ENCODE measurements around the gene FKRP.
A peak's percentile ranks its signal among the peaks of the same experiment; 100 is the strongest.
"Not testable (repeated sequence)": the region's sequence is repeated elsewhere in the genome, so short reads cannot be mapped to it uniquely, and the experiment has no call there.

Gene FKRP

DNA sequence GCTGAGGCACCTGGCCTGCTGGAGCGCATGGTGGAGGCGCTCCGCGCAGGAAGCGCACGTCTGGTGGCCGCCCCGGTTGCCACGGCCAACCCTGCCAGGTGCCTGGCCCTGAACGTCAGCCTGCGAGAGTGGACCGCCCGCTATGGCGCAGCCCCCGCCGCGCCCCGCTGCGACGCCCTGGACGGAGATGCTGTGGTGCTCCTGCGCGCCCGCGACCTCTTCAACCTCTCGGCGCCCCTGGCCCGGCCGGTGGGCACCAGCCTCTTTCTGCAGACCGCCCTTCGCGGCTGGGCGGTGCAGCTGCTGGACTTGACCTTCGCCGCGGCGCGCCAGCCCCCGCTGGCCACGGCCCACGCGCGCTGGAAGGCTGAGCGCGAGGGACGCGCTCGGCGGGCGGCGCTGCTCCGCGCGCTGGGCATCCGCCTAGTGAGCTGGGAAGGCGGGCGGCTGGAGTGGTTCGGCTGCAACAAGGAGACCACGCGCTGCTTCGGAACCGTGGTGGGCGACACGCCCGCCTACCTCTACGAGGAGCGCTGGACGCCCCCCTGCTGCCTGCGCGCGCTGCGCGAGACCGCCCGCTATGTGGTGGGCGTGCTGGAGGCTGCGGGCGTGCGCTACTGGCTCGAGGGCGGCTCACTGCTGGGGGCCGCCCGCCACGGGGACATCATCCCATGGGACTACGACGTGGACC, 10.1 kb downstream of the FKRP start:
- DNase-seq (ENCODE audit: low spot score), result no peak

DNA sequence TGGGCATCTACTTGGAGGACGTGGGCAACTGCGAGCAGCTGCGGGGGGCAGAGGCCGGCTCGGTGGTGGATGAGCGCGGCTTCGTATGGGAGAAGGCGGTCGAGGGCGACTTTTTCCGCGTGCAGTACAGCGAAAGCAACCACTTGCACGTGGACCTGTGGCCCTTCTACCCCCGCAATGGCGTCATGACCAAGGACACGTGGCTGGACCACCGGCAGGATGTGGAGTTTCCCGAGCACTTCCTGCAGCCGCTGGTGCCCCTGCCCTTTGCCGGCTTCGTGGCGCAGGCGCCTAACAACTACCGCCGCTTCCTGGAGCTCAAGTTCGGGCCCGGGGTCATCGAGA, 10.7 kb downstream of the FKRP start:
- no peak for DNase-seq (ENCODE audit: low spot score)

DNA sequence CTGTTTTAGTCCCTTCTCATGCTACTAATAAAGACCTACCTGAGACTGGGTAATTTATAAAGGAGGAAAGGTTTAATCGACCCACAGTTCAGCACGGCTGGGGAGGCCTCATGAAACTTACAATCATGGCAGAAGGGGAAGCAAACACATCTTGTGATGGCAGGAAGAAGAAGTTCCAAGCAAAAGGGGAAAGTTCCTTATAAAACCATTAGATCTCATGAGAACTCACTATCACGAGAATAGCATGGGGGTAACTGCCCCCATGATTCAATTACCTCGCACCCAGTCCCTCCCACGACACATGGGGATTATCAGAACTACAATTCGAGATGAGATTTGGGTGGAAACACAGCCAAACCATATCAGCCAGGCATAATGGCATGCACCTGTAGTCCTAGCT, 13.3 kb downstream of the FKRP start:
- DNase-seq (ENCODE audit: low spot score), result no peak

DNA sequence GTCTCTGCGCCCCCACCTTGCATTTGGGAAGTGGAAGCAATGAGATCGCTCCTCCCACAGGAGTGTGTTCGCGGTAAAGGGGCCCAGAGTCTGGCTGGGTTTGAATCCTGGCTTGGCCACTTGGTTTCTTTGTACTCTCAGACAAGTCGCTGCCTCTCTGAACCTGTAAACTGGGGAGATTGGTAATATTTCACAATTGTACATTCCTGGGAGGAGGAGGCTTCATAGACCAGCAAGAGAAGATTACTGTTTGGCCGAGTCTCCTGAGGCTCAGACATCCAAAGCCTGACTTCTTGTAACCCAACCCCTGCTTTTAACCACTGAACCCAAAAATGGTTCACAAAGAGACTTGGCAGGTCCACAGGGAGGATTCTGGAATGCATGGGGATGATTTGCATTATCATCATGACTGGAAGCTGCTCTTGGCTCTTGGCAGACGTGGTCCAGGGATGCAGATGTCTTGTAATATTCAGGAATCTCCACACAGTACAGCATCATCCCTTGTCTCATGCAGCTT, 14.0 kb downstream of the FKRP start:
- DNase-seq (ENCODE audit: low spot score), result no peak

DNA sequence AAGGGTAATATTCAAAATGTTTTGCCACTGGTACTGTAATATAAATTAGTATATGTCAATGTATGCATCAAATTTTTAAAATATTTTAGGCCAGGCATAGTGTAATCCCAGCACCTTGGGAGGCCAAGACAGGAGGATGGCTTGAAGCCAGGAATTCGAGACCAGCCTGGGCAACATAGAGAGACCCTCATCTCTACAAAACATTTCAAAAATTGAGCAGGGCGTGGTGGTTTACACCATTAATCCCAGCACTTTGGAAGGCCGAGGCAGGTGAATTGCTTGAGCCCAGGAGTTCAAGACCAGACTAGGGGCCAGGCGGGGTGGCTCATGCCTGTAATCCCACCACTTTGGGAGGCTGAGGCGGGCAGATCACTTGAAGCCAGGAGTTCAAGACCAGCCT, 14.5 kb downstream of the FKRP start:
- no peak for DNase-seq (ENCODE audit: low spot score)

DNA sequence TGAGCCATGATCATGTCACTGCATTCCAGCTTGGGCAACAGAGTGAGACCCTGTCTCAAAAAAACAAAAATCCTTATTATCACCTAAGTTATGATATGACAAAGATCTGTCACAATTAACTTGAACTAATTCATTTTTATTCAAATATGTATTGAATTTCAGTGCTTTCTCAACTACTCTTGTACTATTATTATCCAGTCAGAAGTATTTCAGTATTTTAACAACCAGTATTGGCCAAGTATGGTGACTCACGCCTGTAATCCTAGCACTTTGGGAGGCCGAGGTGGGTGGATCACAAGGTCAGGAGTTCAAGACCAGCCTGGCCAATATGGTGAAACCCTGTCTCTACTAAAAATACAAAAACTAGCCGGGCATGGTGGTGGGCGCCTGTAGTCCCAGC, 15.0 kb downstream of the FKRP start:
- not testable (repeated sequence) for DNase-seq (ENCODE audit: low spot score)

DNA sequence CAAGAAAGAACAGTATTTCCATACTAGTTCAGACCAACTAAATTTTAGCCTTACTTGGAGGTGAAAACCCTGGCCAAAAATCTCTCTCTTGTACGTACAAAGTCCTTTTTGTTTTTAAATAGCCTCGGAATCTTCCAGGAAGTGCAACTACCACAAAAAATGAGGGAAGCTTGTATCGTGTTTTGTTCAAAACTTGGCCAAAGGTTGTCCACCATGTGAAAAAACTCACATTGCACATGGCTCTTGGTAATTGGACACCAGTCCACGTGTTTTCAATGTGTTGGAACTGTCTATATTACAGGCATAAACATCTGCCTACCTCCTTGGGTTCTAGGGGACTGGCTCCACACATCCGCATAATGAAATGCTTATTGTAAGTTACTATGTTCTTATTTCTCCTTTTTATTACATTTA, 15.6 kb downstream of the FKRP start:
- no peak for DNase-seq (ENCODE audit: low spot score)

DNA sequence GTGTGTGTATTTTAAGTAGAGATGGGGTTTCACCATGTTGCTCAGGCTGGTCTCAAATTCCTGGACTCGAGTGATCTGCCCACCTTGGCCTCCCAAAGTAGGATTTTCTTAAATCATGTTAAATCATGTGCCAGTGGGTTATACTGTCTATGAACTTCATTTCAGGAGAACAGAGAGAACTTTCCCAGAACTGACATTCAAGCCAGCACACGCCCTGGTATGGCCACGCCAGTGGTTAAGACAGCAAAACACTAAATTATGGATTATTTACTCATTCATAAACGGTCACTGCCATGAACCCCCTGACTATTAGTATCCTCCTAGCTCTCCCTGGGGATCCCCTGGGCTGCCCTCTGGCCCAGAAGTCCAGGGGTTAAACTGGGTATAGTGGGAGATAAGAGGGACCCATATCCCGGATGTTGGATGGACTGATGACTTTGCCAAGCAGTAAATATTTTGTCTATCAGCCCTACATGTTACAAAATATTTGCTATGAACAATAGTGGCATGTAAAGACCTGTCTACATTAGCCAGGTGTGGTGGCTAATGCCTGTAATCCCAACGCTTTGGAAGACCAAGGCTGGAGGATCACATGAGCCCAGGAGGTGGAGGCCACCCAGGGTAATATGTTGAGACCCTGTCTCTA, 16.5 kb downstream of the FKRP start:
- no peak for DNase-seq (ENCODE audit: low spot score)

DNA sequence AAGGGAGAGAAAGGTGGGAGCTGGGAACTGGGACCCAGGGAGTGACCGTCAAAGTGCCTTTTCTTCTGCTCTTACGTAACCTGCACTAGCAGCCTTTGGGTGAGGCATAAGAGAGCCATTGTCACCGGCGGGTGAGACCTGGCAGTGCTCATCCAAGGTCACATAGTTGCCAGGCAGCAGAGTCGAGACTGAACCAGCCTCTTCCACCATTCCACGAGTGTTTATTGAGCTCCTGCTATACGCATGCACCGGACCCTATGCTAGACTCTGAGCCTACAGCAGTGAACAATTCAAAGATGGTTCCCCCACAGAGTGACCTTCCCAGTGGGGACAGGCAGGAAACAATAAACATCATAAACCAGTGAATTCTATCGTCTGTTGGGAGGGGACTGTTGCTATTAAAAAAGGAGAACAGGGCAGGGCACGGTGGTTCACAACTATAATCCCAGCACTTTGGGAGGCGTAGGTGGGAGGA, 19.0 kb downstream of the FKRP start:
- no peak for DNase-seq (ENCODE audit: low spot score)

DNA sequence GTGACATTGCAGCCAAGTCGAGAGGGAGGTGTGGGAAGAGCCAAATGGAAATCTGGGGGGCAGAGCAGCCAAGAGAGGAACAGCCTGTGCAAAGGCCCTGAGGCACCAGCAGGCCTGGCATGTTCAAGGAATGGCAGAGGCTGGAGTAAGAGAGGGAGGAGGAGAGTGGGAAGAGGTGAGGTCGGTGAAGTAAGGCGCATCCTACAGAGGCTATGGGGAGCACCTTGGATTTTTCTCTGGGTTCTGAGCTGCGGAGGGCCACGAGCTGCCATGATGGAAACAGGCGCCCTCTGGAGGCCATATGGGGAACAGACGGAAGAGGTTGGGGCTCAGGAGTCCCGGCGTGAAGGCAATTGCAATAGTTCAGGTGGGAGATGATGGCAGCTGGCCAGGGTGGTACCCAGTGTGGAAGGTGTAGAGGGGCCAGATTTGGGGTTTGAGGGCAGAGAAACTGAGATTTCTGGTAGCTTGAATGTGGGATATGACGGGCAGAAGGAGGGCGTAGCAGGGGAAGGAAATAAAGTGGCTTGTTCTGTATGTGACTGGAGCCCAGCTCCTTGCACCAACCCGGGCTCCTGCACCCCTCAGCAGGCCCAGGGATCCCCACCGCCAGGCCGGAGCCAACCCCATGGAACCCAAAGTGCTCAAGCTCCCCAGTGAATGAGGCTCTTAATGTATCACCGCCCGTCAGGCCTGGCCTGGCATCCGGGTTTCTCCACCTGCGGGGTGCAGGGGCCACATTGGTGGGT, 20.9 kb downstream of the FKRP start:
- DNase-seq (ENCODE audit: low spot score), result peak; percentile 38

DNA sequence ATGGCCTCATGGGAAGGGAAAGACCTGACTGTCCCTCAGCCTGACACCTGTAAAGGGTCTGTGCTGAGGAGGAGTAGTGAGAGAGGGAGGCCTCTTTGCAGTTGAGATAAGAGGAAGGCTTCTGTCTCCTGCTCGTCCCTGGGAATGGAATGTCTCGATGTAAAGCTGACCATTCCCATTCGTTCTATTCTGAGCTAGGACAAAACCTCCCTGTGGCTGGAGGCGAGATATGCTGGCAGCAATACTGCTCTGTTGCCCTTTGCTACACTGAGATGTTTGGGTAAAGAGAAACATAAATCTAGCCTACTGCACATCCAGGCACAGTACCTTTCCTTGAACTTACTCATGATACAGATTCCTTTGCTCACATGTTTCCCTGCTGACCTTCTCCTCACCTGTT, 22.9 kb downstream of the FKRP start:
- not testable (repeated sequence) for DNase-seq (ENCODE audit: low spot score)

DNA sequence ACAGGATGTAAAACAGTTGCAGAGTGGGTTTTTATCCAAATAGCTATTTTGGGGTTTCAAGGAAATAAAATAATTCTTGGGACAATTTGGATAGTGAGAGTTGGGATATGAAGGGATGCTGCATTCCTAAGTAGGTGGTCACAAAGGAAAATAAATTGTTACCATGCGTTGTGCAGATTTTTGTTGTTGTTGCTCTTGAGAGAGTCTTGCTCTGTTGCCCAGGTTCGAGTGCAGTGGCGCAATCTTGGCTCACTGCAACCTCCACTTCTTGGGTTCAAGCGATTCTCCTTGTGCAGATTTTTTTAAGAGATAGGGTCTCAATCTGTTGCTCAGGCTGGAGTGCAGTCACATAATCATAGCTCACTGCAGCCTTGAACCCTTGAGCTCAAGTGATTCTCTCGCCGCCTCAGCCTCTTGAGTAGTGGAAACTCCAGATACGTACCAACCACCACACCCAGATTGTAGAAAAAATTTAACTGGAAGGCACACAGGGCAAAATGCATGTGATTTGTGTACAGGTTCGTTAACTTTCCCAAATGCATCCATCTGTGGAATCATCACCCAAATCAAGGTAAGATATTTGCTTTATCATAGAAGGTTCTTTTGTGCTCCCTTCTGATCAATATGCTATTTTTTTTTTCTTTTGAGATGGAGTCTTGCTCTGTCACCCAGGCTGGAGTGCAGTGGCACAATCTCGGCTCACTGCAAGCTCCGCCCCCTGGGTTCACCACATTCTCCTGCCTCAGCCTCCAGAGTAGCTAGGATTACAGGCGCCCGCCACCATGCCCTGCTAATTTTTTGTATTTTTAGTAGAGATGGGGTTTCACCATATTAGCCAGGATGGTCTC, 26.5 kb downstream of the FKRP start:
- no peak for DNase-seq (ENCODE audit: low spot score)

DNA sequence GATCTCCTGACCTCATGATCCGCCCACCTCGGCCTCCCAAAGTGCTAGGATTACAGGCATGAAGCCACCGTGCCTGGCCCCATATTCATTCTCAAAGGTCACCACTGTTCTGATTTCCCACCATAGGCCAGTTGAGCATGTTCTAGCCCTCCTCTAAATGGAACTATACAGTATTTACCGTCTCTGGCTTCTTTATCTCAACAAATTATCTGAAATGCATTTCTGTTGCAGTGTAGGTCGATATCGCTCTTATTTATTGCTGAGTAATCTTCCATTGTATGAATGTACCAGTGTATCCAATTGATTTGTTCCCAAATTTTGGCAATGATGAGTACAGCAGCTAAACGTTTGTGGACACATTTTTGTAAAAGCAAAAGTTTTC, 27.2 kb downstream of the FKRP start:
- DNase-seq (ENCODE audit: low spot score), result no peak

DNA sequence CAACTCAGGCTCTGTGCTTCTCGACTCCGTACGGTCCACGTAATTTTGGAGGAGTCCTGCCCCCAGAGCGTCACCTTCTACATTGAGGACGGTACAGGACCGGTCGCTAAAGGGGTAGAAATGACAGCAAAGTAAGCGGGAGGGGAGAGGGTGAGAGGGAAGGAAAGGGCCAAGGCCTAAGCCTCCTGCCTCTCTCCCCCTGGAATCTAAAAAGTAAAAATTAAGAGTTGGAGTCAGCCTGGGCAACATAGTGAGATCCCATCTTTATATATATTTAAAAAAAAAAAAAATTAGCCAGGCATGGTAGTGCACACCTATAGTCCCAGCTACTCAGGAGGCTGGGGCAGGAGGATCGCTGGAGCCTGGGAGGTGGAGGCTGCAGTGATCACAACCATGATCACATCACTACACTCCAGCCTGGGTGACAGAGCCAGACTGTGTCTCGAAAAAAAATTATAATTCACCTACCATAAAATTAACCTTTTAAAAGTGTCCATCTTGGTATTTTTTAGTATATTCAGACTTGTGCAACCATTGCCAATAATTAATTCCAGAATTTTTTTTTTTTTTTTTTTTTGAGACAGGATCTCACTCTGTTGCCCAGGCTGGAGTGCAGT, 29.9 kb downstream of the FKRP start:
- DNase-seq (ENCODE audit: low spot score), result no peak

DNA sequence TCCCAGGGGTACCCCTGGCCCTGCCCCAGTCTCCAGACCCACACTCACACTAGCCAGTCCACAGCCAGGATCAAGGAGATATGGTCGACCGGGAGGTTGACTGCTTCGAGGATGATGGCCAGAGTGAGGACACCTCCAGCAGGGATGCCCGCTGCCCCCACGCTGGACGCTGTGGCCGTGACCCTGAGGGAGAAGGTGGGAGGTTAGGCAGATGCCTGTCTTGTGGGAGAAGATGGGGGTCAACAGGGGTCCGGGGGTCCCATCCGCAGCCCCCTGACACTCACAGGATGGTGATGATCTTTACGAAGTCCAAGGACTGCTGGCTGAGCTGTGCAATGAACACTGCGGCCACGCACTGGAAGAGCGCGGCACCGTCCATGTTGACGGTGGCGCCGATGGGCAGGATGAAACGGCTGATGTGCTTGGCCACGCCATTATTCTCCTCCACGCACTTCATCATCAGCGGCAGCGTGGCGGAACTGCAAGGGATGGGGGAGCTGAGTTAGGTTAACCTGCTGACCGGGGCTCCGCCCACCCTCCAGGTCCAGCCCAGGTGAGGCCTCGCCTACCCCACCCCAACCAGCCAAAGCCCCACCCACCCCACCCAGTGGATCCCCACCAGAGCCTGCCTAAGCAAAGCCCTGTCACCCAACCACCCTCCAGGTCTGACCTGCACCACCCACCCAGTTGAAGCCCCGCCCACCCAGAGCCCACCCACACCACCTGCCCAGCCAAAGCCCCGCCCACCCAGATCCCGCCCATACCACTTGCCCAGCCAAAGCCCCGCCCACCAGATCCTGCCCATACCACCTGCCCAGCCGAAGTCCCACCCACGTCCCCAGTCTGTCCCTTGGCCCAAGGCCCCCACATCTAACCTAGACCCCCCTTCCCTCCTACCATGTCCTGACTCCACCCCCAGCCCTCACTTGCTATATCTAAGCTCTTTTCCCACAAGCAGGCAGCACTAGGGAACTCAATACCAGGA, 31.4 kb downstream of the FKRP start:
- no peak for DNase-seq (ENCODE audit: low spot score)

DNA sequence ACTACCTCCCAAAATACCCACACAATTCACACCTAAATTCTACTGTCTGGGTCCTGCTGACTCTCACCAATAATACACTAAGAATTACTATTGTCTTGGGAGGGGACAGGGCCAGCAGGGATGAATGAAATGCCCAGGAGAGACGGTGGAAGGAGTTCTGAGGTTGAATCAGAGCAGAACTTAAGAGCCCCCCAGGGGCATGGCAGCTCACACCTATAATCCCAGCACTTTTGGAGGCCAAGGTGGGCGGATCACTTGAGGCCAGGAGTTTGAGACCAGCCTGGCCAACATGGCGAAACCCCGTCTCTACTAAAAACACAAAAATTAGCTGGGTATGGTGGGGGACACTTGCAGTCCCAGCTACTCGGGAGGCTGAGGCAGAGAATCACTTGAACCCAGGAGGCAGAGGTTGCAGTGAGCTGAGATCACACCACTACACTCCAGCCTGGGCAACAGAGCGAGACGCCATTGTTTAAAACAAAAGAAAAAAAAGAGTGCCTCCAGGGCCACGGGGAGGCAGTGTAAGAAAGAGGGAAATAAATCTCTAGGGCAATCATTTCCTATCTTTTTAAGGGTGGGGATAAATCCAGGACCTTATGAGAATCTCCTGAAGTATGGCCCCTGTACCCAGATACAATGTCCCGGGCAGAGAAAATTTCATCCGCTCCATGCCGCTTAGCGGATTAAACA, 32.2 kb downstream of the FKRP start:
- not testable (repeated sequence) for DNase-seq (ENCODE audit: low spot score)

DNA sequence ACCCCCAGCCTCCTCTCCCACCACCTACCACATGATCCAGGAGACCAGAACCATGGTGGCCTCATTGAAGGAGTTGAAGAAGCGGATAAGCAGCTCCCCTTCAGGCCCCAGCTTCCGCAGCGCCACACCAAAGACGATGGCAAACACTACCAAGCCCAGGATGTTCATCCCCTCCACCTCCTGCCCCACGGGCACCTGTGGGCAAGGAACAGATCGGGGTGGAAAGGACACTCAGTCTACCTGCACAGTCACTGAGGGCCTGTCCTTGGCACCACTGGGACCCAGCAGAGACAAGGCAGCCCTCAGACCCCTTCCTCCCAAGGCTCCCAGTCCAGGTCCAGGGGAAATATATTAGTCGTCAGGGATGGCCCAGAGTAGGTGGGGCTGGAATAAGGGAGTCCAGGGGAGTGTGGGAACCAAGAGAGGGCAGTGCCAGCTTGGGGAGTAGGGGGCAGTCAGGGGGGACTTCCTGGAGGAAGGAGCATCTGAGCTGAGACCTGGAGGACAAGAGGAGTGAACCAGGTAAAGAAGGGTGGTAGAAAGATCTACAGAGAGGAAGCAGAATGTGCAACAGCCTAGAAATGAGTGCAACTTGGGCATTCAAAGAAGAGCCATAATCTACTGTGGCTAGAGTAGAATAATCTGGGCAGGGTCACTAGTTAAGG, 36.6 kb downstream of the FKRP start:
- no peak for DNase-seq (ENCODE audit: low spot score)

DNA sequence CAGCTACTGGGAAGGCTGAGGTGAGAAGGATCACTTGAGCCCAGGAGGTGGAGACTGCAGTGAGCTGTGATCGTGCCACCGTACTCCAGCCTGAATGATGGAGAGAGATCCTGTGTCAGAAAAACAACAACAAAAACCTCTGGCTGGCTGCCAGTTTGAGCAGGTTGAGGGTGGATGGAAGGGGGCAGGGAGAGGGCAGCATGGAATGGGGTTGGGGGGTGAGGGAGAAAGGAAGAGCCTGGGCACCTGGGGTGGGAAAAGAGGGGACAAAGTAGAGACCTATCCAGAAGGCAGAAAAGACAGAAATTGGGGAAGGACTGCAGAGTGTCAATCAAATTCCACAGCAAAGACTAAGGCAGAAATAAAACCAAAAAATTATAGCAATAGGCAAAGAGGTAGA, 37.8 kb downstream of the FKRP start:
- no peak for DNase-seq (ENCODE audit: low spot score)

All from SK-N-DZ (cell line).